GM12801 (cell line): ENCODE measurements around the gene GOLGA7B.

ENCODE experiments used
- TF ChIP-seq, protein P1 (sequence below): IDR thresholded peaks from one replicate; pipeline ENCODE4 v1.5.1; 2011; ENCODE audit warnings: control low read depth; ENCODE audit not compliant: insufficient read length; ENCODE audit errors: extremely low read depth

Gene GOLGA7B

DNA sequence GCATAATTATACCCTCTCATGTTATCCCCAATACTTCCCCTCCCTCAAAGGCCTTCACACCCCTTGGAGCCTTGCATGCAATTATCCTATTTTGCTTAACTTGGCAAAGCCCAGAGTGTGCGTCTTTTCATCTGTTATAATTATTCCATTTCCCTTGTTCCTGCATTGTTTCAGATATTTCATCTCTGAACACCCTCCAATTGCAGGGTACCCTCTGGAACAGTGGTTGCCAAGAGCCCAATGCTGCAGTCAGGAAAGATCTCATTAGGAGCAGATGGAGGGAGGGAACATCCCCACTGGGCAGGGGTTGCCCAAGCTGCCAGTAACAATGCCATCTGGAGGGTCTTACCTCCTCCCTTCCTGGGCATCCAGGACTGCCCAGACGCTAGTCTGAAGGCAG is 18.4 kb upstream of the GOLGA7B start:
- TF ChIP-seq, protein P1, sequence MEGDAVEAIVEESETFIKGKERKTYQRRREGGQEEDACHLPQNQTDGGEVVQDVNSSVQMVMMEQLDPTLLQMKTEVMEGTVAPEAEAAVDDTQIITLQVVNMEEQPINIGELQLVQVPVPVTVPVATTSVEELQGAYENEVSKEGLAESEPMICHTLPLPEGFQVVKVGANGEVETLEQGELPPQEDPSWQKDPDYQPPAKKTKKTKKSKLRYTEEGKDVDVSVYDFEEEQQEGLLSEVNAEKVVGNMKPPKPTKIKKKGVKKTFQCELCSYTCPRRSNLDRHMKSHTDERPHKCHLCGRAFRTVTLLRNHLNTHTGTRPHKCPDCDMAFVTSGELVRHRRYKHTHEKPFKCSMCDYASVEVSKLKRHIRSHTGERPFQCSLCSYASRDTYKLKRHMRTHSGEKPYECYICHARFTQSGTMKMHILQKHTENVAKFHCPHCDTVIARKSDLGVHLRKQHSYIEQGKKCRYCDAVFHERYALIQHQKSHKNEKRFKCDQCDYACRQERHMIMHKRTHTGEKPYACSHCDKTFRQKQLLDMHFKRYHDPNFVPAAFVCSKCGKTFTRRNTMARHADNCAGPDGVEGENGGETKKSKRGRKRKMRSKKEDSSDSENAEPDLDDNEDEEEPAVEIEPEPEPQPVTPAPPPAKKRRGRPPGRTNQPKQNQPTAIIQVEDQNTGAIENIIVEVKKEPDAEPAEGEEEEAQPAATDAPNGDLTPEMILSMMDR: no peak

DNA sequence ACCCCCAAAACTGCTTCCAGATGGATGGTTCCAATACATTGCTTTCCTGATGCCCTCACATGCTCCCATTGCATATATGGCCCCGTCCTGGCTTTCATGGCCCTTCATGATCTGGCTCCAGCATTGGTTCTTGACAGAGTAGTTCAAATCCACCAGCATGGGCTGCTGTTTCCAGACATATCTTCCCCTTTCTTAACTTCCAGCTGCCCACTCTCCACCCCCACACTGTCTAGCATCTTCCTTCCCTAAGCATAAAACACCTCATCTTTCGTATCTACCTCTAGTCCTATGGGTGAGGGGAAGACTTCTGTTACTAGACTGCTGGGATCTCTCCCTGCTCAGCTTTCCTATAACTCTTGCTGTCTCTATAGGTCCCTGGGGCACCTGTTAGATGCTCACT is 13.2 kb upstream of the GOLGA7B start:
- TF ChIP-seq, protein P1: no peak

DNA sequence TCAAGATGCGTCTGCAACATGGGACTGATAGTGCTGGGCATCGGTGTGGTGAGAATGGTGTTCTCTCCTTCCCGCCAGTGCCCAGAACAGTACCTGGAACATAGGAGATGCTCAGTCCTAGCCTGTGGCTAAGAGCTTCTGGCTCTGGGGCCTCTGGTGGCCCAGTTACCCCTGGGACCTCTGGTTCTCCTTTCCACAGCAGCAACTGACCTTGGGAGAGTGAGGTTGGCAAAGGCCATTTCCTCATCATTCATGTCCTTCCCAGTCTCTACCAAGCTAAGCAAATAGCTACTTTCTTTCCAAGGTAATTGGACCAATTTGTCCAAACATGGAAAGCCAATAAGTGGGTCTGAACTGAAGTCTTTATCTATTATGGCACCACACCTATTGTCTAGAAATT is 11.6 kb upstream of the GOLGA7B start:
- TF ChIP-seq, protein P1: no peak

DNA sequence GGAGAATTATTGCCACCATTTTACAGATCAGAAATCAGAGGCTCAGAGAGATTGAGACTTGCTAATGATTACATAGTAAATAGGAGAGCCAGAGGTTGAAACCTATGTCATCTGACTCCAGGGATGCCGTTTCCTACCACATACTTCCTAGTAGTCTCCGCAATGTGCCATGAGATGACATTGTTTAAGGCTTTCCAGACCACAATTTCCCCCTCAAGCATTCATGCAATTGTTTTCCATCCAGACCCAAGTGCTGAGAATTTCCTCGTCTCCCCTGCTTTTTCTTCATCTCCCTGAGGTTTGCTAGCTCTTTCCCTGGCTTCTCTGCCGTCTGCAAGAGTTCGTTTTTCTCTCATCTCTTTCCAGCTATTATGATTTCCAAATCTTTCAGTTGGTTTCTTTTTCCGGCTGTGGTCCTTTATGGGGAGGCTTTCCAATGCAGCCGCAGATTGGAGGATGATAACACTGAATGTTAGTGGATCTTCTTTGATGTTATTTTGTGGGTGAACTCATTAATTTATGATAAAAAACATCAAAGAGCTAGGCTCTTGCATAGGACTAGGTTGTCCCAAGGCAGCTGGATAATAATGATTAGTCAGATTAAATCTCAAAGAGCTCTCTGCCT is 6.9 kb upstream of the GOLGA7B start:
- TF ChIP-seq, protein P1: no peak

DNA sequence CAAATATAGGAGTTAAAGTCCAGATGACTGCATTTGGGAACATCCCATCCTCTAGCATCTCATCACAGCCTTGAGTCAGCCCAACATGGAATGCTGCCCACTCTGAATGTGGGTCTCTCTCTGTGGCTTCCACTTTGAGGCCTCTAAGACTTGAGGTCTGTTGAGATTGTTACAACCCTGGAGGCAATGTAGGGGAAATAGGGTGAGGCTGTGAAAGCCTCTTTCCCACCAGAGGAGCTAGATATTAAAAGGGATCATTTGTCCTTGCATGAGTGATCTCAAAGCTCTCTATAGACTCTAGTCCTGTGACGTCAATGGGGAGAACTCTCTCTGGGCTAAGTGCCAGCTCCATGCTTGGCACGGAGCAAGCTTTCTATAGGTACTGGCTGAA is 6.4 kb upstream of the GOLGA7B start:
- TF ChIP-seq, protein P1: no peak

DNA sequence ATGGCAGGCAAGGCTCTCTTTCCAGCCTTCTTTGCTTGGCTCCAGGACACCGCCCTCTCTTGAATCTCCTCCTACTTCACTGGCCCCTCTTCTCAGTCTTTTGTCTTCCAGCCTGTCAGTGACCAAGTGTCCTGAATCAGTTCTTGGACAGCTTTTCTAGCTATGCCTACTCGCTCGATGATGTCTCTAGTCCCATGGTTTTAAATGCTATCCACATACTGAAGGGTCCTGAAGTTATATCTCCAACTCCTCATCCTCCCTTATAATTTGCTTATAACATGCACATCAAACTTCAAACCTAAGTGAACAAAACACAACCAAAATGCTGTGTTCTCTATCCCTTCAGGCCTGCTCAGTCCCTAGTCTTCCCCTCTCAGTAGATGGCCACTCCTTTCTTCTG is 5.0 kb upstream of the GOLGA7B start:
- TF ChIP-seq, protein P1: no peak

DNA sequence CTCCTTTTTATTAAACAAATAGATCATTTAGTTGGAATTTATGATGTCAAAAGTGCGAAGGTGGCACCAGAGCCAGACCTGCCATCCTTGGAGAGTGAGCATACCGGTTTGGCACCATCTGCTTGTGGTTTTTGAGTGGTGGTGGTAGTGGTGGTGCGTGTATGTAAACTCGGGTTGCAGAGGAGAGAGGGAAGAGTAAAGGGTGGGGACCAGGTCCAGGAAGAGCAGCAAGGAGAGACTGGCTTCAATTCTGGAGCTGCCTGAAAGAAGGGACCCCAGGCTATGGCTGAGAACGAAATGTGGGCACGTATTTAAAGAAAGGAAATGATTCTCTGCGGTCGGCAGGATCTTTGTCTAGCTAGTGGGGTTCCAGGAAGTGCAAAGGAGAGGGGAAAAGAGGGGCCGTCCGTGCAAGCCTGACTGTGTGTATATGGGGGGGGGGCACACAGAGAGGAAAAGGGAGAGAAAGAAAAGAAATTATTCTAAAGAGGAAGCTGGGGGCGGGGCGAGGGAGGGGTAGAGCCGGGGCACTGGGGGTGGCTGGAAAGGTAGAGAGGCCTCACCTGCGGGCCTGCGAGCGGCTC is 448 bp upstream of the GOLGA7B start:
- TF ChIP-seq, protein P1: no peak

DNA sequence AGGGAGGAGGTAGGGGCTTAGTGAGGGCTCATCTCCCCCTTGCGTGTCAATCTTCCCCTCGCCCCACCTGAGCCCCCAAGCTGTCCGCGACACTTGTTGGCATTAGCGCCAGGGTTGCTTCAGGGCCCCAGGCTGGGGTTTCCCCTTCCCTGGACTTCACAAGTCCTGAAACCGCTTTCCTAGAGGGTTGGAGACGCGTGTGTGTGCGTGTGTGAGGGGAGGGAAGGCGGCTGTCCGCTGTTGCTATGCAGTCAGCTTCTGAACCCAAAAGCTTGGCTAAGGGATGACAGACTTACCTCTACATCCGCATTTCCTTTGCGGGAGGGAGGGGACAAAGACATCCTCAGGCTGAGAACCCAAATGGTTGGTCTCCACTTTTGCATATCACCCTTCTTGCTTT is 803 bp downstream of the GOLGA7B start:
- TF ChIP-seq, protein P1: no peak
